Thoracic aorta endothelial cell (primary cell): ENCODE measurements around the gene MOB1A. TPM values are rescaled to one million over a fixed set of nuclear protein-coding genes. Genes with fewer than 3 reads are reported as not detected.

Source experiments
- total RNA-seq: library from RNA; depleted of rRNA; stranded (reverse); fragments of >200 nt; gene quantifications from 2 replicates; pipeline ENCODE4 v1.2.3, GENCODE V29; 2012

The MOB1A gene
- 158 and 199 TPM in 2 replicates for total RNA-seq

DNA sequence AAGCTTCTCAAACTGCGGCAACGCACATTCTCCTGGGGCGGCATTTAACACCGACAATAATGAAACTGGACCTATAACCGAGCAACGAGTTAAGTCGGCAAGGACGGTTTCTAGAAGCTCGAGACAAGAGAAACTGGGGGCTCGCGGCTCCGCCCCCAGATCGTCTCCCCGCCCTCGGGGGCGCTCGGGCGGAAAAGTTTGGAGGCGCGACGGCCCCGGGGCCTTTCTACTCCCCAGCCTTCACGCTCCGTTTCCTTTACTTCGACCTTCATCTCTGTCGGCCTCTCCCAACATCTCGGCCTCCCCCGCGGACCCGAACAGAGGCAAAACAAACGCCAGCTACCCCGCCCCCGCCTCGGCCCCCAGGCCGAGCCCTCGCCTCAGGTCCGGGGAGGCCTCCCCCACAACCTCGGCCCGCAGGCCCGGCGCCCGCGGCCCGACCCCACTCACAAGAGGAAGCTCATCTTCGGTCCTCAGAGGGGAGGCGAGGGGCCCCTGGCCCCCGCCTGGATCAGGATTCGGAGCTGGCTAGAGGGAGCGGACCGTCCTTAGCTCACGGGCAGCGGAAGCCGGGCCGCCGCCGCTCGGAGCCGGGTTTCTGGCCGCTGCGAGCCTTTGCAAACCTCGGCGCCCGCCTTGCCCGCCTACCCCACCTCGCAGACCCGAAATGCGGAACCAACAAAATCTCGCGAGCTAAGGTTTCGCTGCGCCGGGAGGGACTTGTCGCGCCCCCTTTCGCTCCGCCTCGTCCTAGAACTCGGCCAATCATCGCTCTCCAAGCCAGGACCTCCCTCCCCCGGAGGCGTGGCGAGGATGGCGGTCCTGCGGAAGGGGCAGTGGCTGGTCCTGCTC is at the start of gene MOB1A:
Gene MOB1A (minus strand): TSS at position 669 of the 852 bp plus-strand sequence. CDS start 205 bp downstream, at position 464.

DNA sequence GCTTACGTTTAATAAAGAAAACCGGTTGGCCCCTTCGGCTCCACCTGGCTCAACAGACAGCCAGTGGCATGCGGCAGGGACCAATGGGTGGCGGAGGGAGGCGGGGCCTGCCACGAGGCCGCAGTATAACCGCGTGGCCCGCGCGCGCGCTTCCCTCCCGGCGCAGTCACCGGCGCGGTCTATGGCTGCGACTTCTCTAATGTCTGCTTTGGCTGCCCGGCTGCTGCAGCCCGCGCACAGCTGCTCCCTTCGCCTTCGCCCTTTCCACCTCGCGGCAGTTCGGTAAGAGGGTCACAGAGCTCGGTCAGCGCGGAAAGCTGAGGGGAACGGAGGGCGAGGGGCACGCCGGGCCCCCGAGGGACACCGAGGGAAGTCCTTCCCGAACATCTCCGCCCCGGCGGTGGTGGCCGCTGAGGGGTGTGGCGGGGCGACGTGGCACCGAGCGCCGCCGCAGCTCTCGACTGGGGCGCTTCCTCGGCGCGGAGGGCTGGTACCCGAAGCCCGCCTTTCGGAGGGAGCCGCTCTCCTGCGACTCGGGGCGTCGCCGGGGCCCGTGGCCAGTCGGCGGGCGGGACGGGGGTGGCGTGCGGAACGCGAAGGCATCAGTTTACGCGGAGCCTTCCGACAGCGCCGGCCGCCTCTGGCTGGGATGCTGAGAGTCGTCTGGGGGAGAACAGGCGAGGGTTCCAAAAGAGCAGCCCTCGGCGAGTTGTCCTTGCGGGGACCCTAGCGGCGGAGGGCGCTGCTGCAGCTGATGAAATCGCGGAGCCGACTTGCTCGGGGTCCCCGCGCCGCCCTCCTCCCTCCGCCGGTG is 20.0 kb upstream of the MOB1A start, which contains the start of gene MTHFD2:
Gene MTHFD2 (plus strand): TSS at position 155 of the 814 bp plus-strand sequence. CDS start 27 bp downstream, at position 182.

DNA sequence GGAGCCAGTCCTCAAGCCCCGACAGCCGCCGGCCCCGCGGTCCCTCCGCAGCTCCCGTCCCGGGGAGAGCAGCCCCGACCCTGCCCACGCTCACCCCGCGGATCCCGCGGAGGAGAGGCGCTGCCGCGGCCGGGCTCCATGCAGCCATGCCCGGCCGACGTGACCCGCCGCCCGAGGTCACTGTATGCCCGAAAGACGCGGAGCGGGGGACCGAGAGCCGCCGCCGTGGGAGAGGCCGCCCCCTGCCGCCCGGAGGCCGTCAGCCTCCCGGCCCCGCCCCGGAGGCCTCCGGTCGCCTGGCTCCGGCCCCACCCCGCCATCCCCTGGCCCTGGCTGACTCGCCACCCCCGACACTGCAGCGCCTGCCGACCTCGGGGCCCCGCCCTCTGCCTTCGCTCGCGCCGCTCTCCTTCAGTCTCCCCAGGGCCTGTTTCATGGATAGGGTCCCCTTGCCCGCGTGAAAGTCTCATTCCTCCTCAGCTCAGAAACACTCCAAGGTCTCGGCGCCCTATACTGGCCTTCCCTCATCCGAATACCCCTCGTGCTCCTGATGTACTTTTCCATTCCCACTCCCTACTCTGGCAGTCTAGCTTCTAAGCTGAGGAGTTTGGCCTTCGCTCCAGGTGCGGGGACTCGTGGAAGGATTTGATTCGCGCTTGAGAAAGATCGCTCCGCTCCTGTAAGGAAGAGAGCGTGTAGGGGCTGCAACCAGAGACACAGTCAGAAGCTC is 30.8 kb downstream of the MOB1A start, which contains the start of gene BOLA3:
Gene BOLA3 (minus strand): TSS at position 186 of the 730 bp plus-strand sequence. CDS start 38 bp downstream, at position 148.

Other genes starting within 250 kb of the MOB1A start
- 10.0 and 11.4 TPM in 2 replicates for gene TET3, start 194.0 kb downstream of the MOB1A start, total RNA-seq
- gene BOLA3, start 31.0 kb downstream of the MOB1A start, total RNA-seq, result 45.0 and 49.9 TPM in 2 replicates
- 96.7 and 106 TPM in 2 replicates for gene MTHFD2, start 19.7 kb upstream of the MOB1A start, total RNA-seq
- gene SLC4A5, start 164.5 kb upstream of the MOB1A start, total RNA-seq, result 0.79 and 0.80 TPM in 2 replicates
- 125 and 133 TPM in 2 replicates for gene DCTN1, start 201.4 kb upstream of the MOB1A start, total RNA-seq
- 0.40 and 0.50 TPM in 2 replicates for gene C2orf81, start 242.7 kb upstream of the MOB1A start, total RNA-seq
- gene WDR54, start 242.9 kb upstream of the MOB1A start, total RNA-seq, result 32.2 and 37.7 TPM in 2 replicates